Loucy (cell line): ENCODE results near the gene MAGIX.

ENCODE experiments used
- EZH2phosphoT487 ChIP-seq: fragments of 200-600 bp; IDR thresholded peaks from 2 replicates; pipeline ENCODE4 v1.6.1; 2018; ENCODE audit warnings: antibody characterized with exemption, mild to moderate bottlenecking, moderate library complexity, borderline replicate concordance
- TF ChIP-seq, protein P1 (sequence below): fragments of 200-600 bp; sonication (generic); conservative IDR thresholded peaks from 2 replicates; pipeline ENCODE4 v1.5.1; 2014; ENCODE audit warnings: mild to moderate bottlenecking, antibody characterized with exemption, low read length

DNA sequence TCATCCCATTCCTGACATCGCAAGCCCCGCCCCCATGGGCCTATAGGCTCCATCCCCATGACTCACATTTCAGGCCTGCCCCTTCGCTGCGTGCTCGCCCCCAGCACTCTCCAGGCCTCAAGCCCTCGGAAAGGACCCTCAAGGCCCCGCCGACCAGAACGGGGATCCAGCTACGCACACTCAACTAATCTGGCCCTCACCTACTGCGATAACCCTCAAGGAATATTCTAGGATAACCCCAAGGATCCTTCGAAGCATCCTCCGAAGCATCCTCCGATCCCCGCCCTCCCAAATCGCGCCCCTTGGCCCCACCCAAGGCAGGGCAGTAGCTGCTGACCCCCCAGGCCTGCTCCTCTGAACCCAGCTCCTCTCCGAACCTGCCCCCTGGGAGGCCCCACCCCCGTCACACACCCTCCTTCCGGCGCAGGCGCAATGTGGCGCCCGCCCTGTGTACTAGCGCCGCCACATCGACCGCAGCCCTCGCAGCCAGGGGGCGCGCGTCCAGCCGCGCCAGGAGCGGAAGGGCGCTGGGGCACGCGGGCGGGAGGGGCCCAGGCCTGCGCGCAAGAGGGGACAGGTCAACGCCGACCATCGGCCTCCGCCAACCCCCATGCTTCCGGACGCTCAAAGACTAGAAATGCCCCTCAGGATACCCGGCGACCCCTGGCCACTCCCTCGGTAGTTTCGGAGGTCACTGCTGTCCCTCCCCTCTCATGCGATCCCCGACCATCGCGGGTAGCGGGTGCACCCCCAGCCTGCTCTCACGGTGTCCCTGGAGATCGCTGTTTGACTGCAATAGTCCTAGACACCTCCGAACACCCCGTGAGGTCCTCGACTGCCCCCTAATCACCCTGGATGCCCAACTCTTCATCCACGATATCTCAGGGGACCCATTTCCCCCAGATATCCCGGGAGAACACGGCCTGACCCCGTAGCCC is 6.4 kb upstream of the MAGIX start:
- TF ChIP-seq, protein P1, sequence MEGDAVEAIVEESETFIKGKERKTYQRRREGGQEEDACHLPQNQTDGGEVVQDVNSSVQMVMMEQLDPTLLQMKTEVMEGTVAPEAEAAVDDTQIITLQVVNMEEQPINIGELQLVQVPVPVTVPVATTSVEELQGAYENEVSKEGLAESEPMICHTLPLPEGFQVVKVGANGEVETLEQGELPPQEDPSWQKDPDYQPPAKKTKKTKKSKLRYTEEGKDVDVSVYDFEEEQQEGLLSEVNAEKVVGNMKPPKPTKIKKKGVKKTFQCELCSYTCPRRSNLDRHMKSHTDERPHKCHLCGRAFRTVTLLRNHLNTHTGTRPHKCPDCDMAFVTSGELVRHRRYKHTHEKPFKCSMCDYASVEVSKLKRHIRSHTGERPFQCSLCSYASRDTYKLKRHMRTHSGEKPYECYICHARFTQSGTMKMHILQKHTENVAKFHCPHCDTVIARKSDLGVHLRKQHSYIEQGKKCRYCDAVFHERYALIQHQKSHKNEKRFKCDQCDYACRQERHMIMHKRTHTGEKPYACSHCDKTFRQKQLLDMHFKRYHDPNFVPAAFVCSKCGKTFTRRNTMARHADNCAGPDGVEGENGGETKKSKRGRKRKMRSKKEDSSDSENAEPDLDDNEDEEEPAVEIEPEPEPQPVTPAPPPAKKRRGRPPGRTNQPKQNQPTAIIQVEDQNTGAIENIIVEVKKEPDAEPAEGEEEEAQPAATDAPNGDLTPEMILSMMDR, result peak; percentile 50
- TF ChIP-seq EZH2phosphoT487, result no peak
